Activated gamma-delta T cell treated with anti-CD3 and anti-CD28 coated beads, Interleukin-2, amount 50 U/mL, for 16 hours (primary cell): ENCODE data around the gene PPP2R1A.
A peak's percentile ranks its signal among the peaks of the same experiment; 100 is the strongest.
"Not testable (repeated sequence)": the region's sequence is repeated elsewhere in the genome, so short reads cannot be mapped to it uniquely, and the experiment has no call there.

Experiments
- DNase-seq: peaks from one replicate; pipeline ENCODE4 v3.0.0-alpha.2; 2020; ENCODE audit warnings: low read depth

The PPP2R1A gene

DNA sequence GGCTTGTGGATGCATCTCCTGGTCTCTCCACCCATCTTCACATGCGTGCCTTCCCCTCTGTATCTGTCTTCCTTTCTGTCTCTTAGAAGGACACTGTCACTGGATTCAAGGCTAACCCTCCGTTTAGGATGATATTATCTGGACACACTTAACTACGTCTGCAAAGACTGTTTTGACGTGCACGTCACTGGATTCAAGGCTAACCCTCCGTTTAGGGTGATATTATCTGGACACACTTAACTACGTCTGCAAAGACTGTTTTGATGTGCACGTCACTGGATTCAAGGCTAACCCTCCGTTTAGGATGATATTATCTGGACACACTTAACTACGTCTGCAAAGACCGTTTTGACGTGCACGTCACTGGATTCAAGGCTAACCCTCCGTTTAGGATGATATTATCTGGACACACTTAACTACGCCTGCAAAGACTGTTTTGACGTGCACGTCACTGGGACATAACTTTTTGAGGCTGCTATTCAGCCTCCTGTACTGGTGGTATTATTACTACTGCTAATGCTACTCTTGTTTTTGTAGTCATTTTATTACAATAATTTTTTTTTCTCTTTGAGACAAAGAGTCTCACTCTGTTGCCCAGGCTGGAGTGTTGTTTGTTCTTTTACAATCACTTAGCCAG is 11.0 kb downstream of the PPP2R1A start:
- DNase-seq = not testable (repeated sequence)

DNA sequence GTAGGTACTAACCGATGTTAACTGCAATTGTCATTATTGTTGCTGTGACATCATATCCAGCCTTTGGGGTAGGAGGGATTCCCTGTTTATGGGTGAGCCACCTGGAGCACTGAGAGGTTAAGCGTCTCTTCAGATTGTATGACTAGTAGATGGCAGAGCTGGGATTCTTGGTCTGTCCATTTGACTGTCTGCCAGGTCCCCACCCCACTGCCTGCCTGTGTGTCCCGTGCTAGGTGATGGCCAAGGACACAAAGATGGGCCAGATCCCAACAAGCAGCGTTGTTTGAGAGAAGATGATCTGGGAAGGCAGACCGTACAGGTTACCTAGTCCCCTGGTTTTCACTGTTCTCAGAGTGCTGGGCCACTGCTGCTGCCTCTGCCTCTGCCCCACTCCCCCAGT is 16.6 kb downstream of the PPP2R1A start:
- DNase-seq = no peak

DNA sequence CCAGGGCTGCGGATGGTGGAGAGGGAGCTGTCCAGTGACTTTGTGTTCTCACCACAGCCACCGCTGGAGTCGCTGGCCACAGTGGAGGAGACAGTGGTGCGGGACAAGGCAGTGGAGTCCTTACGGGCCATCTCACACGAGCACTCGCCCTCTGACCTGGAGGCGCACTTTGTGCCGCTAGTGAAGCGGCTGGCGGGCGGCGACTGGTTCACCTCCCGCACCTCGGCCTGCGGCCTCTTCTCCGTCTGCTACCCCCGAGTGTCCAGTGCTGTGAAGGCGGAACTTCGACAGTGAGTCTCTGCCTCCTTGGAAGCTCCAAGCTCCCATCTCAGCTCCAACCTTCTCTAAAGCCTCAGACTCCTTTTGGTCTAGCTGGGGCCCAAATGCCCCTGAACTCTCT is 21.4 kb downstream of the PPP2R1A start:
- DNase-seq = no peak

DNA sequence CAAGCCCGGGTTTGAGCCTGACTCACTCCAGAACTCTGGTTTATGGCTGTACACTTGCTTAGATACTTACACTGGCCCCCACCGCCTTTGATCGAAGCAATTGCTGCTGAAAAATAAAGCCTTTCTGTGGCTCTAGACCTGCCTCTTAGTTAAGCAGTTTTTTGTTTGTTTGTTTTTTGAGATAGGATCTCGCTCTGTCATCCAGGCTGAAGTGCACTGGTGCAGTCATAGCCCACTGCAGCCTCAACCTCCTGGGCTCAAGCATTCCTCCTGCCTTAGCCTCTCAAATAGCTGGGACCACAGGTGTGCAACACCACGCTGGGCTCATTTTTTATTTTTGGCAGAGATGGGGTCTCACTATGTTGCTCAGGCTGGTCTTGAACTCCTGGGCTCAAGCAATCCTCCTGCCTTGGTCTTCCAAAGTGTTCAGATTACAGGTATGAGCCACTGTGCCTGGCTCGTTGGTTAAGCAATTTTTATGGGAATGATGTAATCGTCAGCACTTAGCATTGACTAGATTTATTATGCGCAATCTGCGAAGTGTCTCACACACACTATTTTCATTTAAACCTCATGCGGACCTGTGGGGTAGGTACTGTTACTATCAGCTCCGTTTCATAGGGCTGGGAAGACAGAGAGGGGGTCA is 22.2 kb downstream of the PPP2R1A start:
- DNase-seq = no peak

DNA sequence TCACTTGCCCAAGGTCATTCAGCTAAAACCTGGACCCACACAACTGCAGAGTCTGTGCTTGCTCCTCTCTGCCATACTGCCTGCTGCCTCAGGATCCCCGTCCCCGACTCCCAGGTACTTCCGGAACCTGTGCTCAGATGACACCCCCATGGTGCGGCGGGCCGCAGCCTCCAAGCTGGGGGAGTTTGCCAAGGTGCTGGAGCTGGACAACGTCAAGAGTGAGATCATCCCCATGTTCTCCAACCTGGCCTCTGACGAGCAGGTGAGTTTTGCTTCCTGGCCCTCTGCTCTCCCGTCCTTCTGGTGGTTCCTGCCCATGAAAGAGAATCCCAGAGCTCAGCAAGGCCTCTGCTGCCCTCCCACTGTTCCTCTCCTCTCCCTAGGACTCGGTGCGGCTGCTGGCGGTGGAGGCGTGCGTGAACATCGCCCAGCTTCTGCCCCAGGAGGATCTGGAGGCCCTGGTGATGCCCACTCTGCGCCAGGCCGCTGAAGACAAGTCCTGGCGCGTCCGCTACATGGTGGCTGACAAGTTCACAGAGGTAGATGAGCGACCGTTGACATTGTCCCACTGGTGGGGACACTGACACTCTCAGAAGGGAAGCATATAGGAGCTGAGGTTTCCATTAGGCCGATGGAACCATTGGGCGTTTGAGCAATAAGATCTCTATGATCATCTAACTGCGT is 22.9 kb downstream of the PPP2R1A start:
- no peak for DNase-seq

DNA sequence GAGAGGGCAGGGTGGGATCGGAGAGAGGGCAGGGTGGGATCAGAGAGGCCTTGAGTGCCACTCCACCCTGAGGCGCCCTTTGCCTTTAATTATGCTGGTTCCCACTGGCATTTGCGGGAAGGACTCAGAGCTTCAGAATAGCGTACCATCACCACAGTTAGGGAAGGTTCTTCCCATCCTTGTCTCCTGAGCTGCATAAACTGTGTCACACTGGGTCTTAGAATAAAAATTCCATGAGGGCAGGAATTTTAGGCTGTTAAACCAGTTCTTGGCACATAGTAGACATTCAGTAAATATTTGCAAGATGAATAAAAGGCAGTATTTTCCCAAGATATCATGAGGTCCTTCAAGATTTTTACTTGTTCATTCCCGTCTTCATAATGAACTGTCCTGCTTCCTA is 24.4 kb downstream of the PPP2R1A start:
- no peak for DNase-seq

DNA sequence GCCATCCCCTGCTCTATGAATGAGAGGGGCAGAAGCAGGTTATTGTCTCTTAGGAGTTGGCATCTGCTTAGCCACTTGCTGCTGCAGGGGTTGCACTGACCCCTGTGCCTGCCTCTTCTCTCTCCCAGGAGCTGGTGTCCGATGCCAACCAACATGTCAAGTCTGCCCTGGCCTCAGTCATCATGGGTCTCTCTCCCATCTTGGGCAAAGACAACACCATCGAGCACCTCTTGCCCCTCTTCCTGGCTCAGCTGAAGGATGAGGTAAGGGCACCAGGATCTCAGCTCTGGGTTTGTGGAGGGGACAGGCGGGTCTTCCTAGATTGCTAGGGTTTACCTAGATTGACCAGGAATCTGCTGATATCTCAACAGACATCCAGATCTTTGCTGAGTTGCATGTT is 26.5 kb downstream of the PPP2R1A start:
- no peak for DNase-seq

DNA sequence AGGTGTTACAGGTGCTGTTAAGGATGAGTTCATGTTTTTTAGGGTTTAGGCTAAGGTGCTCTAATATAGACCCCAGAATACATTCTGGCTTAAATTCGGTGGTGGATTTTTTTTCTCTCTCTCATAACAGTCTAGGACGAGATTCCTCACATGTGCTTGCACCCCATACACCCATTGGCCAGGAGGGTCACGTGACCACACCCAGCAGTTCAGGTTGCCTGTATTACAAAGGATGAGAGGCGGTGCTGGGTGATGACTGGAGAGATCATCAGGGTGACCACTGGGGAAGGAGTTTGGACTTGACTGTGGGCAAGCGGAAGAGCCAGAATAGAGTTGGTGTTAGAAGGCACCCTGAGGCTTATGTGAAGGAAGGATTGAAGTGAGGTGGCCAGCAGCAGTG is 27.7 kb downstream of the PPP2R1A start:
- DNase-seq = no peak

DNA sequence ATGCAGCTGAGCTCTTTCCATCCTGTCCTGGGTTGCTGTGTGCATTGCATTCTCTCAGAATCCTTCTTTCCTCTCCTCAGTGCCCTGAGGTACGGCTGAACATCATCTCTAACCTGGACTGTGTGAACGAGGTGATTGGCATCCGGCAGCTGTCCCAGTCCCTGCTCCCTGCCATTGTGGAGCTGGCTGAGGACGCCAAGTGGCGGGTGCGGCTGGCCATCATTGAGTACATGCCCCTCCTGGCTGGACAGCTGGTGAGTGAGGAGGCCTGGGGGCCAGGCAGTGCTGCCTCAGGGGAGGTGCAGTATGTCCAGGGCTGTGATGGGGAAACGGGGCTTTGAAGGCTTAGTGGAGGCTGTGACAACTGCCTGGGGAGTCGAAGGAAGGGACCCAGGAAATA is 29.8 kb downstream of the PPP2R1A start:
- DNase-seq = no peak

DNA sequence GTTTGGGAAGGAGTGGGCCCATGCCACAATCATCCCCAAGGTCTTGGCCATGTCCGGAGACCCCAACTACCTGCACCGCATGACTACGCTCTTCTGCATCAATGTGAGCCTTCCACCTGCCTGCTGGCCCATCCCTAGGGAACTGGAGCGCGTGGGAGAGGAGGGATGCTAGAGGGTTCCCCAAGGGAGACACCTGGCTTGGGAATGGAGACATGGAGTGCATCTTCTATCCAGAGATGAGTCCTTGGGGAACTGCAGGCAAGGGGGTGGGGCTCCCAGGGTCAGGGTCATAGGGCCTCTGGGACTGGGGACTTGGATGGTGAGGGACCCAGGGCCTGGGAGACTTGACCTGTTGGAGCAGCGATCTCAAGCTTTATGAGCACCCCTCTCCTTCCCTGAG is 31.2 kb downstream of the PPP2R1A start:
- no peak for DNase-seq

DNA sequence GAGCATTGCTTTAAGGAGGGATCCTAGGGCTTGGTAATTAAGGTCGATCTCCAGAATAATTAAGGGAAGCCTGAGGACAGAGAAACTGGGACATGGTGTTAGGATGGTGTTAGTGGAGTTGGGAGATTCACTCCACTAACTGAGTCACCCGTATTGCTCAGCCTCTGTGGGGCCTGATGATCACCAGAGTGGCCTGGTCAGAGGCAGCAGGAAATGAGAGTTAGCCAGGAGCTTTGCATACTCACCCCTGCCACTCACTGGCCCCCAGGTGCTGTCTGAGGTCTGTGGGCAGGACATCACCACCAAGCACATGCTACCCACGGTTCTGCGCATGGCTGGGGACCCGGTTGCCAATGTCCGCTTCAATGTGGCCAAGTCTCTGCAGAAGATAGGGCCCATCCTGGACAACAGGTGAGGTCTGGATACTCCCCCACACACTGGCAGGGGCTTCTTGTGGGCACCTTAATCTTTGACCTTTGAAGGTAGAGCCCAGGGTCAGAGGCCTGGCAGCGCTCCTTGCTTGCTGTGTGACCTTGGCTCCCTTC is 32.1 kb downstream of the PPP2R1A start:
- no peak for DNase-seq

DNA sequence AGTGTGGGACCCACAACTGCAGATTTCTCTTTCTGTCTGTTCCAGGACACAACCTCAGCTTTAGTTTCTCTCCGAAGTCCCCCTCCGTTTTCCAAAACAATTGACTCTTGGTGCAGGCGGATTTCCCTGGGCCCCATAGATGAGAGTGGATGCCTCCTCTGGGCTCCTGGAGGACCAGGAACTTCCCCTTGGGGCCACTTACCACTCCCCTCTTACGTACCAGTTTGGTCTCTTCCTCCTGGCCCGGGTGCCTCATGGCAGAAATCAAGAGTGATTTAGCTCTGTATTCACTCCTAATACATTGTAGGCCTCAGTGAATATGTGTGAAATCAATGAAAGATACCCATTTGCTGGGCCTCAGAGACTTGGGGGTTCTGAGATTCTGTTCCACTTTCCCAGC is 34.4 kb downstream of the PPP2R1A start:
- DNase-seq = no peak

DNA sequence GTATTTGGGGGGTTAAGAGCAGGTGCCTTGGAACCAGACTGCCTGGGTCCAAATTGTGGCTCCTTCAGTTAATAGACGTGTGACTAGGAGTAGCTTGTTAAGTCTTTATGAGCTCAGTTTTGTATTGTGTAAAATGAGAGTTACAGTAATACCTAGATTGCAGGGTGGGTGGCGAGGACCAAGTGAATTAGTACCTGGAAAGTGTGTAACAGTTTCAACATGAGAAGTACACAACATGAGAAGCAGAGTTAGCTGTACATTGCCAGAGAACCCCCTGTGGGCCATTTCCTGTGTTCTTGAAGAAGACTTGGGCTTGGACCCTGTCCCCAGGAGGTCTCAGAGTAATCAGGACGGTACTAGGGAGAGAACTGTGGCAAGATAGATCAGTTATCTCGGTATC is 36.8 kb downstream of the PPP2R1A start:
- DNase-seq = no peak

DNA sequence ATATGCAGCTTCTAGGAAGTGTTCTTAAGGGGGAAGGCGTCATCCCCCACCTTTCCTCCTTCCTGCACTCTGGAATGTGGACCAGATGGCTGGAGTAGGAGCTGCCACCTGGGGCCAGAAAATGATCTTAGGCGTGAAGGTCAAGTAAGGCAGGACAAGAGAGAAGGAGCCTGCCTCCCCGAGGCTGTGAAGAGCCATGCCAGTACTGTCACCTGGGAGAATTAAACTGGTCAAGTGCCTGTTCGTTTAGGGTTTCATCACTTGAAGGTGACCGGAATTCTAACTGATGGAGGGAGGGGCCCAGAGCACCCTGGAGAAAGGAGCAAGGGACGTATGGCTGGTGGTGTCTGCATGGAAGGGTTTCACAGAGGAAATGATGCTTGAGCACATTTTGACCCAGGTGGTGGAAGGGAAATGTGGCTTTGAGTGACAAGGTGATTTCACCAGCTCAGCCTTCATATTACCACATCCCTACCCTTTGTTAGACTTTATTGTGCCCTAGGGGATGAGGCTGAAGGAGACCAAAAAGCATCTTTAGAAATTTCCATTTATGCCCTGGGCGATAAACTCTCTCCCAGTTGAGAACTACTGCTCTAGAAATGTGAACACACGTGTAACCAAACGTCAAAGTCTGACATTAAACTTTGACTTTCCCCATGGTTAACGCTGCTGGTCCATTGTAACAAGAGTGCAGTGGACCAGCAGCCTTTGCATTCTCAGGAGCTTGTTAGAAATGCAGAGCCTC is 37.5 kb downstream of the PPP2R1A start:
- no peak for DNase-seq

DNA sequence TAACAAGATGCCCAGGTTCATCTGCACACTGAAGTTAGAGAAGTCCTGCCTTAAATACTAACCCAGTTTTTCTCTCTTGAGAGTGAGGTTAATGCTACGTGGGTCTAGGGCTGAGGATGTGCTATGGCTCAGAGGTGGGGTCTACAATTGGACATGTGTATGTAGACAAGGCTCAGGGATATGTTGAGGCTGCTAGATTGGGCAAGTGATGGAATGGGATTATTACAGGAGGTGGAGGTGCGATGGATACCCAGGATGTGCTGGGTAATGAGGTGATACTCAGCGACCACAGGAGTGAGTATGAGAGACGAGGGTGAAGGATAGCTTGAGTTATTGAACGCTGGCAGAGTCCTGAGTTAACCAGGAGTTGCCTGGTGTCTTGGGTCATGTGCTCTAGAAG is 38.1 kb downstream of the PPP2R1A start:
- no peak for DNase-seq

DNA sequence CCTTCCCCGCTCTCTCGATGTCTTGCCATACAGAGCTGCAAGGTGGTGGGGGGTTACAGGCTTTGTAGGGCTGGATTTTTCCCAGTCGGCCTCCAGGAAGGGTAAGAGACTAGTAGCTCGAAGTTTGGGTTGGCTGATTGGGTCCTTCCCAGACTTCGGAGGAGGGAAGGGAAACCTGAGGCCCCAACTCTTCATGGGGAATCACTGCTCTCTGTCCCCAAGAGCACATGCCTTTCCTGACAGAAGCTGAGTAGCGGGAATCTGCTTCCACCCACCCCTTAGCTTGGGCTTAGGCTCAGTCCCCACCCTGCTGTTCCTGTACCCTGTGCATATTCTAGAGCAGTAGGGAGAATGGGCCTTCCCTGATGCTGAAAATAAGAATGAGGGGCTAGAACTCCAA is 39.7 kb downstream of the PPP2R1A start:
- DNase-seq = no peak

DNA sequence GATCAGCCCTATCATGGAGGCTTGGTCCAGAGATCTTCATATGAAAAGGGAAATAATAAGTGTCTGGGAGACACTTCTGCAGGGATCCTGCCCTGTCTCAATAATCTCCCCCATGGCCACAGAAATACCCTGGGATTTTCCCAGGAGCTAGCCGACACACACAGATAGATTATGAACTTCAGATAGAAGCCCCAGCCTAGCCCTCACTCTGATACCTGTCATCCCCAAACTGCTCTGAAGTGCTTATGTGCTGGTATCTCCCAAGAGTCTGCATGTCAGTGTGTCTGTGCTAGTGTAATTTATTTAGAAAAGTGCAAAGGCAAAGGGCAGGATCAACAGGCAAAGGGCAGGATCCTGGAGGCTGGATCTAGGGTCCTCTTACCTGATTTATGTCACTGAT is 40.8 kb downstream of the PPP2R1A start:
- no peak for DNase-seq

DNA sequence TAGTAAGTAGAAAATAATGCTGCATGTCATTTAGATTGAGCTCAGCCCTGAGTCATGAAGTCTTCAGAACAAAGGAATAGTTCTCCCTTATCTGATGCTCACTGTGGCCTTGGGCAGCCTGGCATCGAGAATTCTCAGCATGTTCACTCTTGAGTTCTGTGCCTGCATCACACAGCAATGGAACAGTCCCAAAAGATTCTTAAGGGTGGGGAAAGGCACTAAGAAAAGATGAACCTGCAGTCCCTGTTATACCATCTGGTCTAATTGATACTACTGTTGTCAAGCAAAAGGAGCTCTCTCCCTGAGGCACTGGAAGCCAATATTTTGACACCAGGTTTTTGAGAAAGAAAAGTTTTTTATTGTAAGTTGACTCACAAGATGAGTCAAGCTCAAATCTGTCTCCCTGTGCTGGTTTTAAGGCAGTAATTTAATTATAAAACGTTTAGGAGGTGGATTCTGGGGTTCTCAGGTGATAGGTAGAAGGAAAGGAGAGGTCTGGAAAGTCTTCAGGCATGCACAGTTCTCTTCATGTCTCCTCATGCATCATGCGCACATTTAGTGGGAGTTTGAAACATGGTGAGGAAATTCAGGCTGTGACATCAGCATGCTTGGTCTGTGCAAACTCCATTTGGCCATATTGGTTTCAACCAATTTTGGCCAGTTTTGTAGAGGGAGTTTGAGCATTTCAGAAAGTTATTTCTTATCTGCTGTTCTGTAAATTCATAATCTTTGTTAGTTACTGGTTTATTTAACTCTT is 41.5 kb downstream of the PPP2R1A start:
- no peak for DNase-seq

DNA sequence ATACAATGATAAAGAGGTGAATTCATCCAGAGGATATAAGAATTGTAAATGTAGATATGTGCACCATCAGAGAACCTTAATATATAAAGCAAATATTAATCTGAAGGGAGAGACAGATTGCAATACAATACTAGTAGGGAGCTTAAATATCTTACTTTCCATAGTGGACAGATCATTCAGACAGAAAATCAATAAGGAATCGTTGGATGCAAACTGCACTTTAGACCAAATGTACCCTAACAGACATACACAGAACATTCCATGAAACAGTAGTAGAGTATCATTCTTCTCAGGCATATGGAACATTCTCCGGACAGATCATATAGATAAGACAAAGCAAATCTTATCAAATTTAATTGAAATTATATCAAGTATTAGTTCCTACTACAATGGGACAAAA is 44.6 kb downstream of the PPP2R1A start:
- DNase-seq = no peak

DNA sequence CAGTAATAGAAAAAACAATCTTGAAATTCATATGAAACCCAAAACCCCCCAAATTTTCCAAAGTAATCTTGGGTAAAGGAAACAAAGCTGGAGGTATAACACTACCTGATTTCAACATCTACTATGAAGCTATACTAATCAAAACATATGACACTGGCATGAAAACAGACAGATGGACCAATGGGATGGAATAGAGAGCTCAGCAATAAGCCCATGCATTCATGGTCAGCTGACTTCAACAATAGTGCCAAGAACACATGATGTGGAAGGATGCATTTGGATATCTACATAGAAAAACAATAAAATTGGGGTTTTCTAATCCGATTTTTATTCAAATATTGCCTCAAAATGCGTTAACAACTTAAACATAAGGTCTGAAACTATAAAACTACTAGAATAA is 47.3 kb downstream of the PPP2R1A start:
- DNase-seq = no peak

DNA sequence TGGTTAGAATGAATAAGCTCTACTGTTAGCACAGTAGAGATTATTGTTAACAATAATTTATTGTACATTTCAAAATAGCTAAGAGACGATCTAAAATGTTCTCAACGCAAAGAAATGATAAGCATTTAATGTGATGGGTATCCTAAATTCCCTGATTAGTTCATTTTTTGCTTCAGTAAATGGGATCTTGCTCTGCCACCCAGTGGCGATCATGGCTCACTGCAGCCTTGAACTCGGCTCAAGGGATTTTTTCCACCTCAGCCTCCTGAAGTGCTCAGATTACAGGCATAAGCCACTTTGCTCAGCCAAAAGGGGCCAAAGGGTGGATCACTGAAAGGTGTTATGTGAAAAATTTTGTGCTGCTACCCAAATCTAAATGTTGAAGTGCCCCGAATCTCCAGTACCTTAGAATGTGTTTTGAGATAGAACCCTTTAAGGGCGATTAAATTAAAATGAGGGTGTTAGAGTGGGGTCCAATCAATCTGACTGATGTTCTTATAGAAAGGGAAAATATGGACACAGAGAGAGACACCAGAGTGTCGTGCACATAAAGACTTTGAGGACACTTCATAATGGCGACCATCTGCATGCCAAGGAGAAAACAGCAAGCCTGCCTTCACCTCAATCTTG is 48.0 kb downstream of the PPP2R1A start:
- DNase-seq = peak; percentile 45
